ENCODE data around the gene SMIM5. TPM values are rescaled to one million over a fixed set of nuclear protein-coding genes. Genes with fewer than 3 reads are reported as not detected.
A peak's percentile ranks its signal among the peaks of the same experiment; 100 is the strongest.

The SMIM5 gene
- total RNA-seq, 4 donors from 2014 or later, result 0.31 to 2.0 (median 1.0) TPM

- no peak for DNase-seq (ENCODE audit: low spot score)
- no peak for ATAC-seq (ENCODE audit: low FRiP score)
- TF ChIP-seq CTCF (IDR thresholded peaks at IDR 0.05), result no peak
Measured at GRCh38 chr17:75595284-75595919, 37.8 kb upstream of the SMIM5 start.

- no peak for TF ChIP-seq CTCF (IDR thresholded peaks at IDR 0.05)
- ATAC-seq (ENCODE audit: low FRiP score), result no peak
- no peak for DNase-seq (ENCODE audit: low spot score)
Measured at GRCh38 chr17:75595920-75596313, 37.3 kb upstream of the SMIM5 start.

GRCh38 chr17:75596320-75597087, 36.7 kb upstream of the SMIM5 start:
- TF ChIP-seq CTCF (IDR thresholded peaks at IDR 0.05), result no peak
- DNase-seq (ENCODE audit: low spot score), result no peak
- no peak for ATAC-seq (ENCODE audit: low FRiP score)

GRCh38 chr17:75601057-75601987, 31.9 kb upstream of the SMIM5 start:
- no peak for DNase-seq (ENCODE audit: low spot score)
- TF ChIP-seq CTCF (IDR thresholded peaks at IDR 0.05), result no peak
- no peak for ATAC-seq (ENCODE audit: low FRiP score)

- no peak for DNase-seq (ENCODE audit: low spot score)
- ATAC-seq (ENCODE audit: low FRiP score), result no peak
- no peak for TF ChIP-seq CTCF (IDR thresholded peaks at IDR 0.05)
Measured at GRCh38 chr17:75602644-75603043, 30.6 kb upstream of the SMIM5 start.

GRCh38 chr17:75603123-75603522, 30.1 kb upstream of the SMIM5 start:
- DNase-seq (ENCODE audit: low spot score) (no peak), ATAC-seq (ENCODE audit: low FRiP score) (peak; percentile 13)
- no peak for TF ChIP-seq CTCF (IDR thresholded peaks at IDR 0.05)
